Measurements from ENCODE around the gene ANKS1B.
A peak's percentile ranks its signal among the peaks of the same experiment; 100 is the strongest.

Gene ANKS1B

DNA sequence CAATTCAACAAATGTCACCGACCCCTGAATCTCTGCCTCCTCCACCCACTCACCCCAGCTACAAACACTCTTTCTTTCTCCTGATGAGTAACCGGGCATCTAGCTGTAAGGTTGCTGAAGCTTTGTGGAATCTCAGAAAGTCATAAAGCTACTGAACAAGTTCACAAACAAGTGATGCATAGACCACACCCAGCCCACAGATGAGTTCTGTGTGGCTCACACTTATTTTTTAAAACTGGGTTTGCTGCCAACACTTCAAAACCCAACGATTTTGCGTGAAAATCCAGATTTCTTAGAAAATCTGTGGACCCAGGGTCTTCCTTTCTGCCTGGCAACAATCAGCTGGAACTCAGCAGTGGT is 1243.6 kb downstream of the ANKS1B start:
- DNase-seq = no peak

- no peak for DNase-seq
Observed at GRCh38 chr12:98740751-98741150, 1244.0 kb downstream of the ANKS1B start.

DNA sequence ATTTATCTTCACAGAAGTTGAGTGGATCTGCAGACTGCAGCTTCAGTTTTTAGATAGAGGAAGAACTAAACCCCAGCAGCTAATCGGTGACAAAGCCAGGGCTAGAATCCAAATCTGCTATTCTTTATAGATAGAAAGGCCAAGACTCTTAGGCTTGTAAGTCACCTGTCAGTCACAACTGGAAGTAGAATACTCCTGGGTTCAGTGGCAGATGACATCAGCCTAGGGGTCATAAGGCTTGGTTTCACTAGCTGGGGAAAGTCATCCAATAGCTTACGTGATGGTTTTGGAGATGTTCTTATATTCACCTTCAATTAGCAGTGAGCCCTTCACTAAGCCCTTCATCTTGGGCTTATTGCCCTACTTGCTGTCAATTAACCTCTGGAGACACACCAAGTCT is 1246.2 kb downstream of the ANKS1B start:
- no peak for DNase-seq

- DNase-seq = no peak
Observed at GRCh38 chr12:98738002-98738401, 1246.7 kb downstream of the ANKS1B start.

DNA sequence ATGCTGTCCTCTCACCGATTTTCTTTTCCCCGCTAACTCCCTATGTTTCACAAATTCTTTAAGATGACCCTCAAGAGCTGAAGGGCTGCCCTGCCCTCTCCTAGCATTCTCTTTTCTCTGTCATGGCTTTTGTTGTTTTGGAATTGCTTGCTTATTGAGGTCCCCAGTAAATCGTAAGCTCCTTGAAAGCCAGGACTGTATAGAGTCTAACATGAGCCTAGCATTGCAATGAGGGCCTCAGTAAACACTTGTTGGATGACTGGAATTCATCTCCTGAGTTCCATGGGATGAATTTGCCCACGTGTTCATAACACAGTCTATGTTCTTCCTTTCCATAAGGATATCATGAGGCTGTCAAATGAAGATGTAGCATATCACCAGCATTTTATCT is 1247.4 kb downstream of the ANKS1B start:
- no peak for DNase-seq

DNA sequence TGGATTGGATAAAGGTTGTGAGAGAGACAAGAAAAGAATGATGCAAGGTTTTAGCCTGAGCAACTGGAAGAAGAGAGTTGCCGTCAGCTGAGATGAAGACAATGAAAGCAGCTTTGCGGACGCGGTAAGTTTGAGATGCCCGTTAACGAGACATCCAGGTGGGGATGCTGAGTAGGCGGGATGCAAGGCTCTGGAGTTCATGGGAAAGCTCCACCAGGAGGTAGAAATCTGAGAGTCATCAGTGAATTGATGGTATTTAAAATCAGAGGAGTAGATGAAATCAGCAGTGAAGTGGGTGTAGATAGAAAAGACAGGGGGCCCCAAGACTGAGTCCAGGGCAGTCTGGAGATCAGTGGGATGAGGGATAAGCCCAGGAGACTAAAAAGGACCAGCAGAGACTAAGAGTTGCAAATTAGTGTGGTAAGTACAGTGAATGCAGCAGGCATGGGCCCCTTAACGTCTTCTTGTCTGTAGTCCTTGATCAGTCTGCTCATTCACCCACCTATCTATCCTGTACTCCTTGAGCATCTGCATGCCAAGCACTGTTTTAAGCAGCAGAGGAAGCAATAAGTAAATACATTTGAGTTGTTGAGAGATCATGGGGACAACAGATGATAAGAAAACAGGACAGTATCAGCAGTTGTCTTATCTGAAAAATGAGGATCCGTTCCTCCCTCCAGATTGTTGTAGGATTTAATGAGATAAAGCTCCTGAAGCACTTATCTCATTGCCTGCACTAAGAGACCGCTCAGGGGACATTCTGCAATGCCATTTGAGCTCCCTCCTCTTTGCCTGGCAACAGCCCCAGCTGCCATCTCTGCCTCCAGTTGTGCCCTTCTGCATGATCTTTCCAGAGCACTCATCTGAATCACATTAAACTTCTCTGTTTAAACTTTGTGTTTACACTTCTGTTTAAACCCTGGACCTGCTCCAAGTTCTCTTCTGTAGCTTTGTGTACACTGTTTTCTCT is 1248.1 kb downstream of the ANKS1B start:
- no peak for DNase-seq

DNA sequence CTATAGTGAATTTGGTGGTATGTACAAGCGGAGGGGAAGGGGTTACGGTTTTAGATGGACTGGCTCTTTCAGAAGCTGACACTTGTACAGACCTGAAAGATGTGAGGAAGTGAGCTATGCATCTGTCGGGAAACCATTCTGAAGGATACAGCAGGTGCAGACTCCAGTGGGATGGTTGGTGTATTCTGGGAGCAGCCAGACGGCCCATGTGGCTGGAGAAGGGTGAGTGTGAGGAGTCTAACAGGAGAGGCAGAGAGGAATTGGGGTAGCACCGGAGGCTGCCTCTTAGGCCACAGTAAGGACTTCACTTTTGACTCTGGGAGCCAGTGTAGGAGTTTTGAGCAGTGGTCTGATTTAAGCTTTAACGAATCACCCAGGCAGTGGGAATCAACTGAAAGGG is 1248.9 kb downstream of the ANKS1B start:
- no peak for DNase-seq

- no peak for DNase-seq
Observed at GRCh38 chr12:98733667-98734350, 1250.9 kb downstream of the ANKS1B start.

GRCh38 chr12:98730412-98730811 is 1254.3 kb downstream of the ANKS1B start:
- no peak for DNase-seq

GRCh38 chr12:98727196-98727595 is 1257.5 kb downstream of the ANKS1B start:
- no peak for DNase-seq

GRCh38 chr12:98725476-98726247 is 1259.1 kb downstream of the ANKS1B start:
- peak; percentile 62 for DNase-seq

- DNase-seq = no peak
Observed at GRCh38 chr12:98724384-98725155, 1260.2 kb downstream of the ANKS1B start.

- no peak for DNase-seq
Observed at GRCh38 chr12:98721204-98721702, 1263.5 kb downstream of the ANKS1B start.

GRCh38 chr12:98719515-98720504 is 1264.9 kb downstream of the ANKS1B start:
- DNase-seq = no peak

DNA sequence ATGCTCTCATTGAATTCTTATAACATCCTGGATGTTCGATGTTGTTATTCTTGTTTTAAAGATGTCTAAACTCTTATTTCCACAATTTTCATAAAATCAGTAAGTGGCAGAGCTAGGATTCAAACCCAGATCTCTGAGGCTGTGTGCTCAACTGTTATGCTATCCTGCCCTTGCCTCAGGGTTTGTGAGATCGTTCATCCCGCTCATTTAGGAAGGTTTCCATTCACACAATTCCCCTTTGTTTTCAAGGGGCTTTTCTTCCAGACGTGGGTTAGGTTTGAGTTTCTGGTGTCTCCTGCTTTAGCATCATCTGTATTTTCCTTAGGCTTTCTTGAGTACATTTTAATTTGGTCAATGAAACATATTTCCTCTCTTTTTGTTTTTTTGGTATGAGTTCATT is 1270.3 kb downstream of the ANKS1B start:
- DNase-seq = no peak

GRCh38 chr12:98709022-98709421 is 1275.7 kb downstream of the ANKS1B start:
- DNase-seq = no peak

DNA sequence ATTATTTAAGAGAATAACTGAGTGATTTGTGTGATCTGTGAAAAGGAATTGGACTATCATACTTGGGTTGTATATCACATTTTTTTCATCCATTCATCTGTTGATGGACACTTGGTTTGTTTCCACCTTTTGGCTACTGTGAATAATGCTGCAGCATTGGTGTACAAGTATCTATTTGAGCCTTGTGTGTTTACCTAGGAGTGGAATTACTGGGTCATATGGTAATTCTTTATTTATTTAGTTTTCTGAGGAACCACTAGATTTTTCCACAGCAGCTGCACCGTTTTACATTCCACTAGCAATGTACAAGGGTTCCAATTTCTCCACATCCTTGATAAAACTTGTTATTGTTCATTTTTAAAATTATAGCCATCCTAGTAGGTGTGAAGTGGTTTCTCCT is 1283.6 kb downstream of the ANKS1B start:
- DNase-seq = no peak

GRCh38 chr12:98699586-98699985 is 1285.2 kb downstream of the ANKS1B start:
- no peak for DNase-seq

DNA sequence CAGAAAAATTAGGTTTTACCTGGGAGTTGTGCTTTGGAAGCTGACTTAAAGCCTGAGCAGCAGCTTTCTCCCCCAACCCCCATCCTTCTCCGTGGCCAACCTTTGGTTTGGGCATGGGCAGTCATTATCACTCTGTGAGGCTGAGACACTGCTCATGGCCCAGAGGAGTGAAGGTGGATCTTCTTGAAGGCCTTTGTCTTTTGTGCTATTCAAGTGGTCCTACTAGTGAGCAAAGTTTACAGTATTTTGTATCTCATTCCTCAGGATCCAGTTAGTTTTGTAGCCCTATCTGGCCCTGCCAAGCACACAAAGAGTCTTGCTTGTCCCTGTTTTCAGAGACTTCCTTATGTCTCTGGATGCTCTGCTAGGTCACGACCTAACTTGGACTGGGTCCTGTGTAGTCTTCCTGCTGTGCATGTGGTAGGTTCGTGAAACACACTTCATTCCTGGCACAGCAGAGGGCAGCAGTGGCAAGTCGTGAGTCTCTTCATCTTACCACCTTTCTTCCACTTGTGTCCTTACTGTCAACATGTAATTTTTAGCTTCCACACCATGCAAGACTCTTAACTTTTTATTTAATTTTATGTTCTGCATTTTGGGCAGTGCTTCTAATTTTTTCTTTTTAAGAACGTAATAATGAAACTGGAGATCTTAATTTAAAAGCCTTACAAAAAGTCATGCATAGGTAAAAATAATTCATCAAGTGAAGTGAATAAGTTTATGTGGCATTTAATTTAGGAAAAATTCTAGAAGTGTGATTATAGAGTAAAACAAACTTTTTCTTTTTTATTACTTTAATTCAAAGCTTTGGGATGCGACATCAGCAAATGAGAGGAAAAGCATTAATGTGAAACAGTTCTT is 1285.9 kb downstream of the ANKS1B start:
- peak; percentile 21 for DNase-seq

DNA sequence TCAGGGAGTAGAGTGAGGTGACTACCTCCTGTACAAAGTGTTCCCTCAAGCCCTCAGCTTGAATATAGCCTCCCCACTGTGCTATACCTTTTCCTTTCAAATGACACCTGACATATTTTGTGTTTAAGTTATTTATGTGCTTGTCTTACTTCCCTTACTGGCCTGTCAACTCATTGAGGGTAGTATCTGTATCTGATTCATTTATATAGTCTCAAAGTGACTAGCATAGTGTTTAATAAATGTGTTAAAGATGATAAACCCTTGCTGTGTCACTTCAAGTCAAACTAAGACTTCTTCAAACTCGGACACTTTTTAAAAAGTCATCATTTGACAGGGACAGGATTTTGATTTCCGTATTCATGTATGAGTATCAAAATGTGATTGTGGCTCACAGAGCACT is 1287.5 kb downstream of the ANKS1B start:
- DNase-seq = no peak

Measured in fibroblast of skin of right quadriceps (primary cell).